Cortex of kidney (tissue), 1 donor: ENCODE results near the gene ISG15.
"Not testable (repeated sequence)": the region's sequence is repeated elsewhere in the genome, so short reads cannot be mapped to it uniquely, and the experiment has no call there.

Experiments used
- DNase-seq: peaks from one replicate; lab custom pipeline; 2025; lab: John Stamatoyannopoulos, UW

Gene ISG15

GRCh38 chr1:1012736-1013104 is 577 bp upstream of the ISG15 start:
- DNase-seq: not testable (repeated sequence)

- DNase-seq: no peak
Observed at GRCh38 chr1:1013922-1014648, 788 bp downstream of the ISG15 start.

DNA sequence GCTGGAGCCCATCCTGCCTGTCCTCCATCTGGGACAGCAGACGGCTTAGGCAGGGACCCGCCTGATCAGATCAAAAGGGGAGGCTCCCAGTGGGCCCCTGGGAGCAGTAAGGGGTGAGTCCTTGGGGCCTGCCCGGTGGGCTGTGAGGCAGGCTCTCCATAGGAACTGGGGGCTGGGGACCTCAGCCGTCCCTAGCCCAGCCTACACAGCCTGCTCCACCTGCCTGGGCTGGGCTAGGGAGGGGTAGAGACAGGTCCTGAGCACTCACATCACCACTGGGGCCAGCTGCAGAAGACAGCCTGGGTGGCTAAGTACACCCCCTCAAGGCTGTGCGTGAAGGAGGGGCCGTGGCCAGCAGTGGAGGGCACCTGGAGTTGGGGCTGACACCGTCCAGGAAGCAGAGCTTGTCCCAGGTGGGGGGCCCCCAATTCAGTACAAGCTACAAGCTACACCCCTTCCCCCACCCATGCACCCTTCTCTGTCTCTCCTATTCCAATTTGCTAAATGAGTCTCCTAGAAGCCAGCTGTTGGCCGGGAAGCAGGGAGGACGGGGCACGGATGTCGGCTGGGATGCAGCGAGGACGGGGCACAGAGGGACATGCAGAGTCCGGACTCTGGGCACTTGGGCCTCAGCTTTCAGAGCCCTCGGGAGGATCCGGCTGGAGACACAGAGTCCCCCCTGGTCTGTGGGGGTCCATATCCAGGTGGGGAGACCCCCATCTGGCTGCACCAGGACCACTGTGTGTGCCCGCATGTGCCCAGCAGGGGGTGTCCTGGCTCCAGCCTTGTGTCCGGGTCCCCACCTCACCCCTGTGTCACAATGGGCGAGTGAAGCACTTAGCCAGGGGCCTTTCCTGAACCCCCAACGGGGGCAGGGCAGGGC is 1.7 kb downstream of the ISG15 start:
- no peak for DNase-seq

DNA sequence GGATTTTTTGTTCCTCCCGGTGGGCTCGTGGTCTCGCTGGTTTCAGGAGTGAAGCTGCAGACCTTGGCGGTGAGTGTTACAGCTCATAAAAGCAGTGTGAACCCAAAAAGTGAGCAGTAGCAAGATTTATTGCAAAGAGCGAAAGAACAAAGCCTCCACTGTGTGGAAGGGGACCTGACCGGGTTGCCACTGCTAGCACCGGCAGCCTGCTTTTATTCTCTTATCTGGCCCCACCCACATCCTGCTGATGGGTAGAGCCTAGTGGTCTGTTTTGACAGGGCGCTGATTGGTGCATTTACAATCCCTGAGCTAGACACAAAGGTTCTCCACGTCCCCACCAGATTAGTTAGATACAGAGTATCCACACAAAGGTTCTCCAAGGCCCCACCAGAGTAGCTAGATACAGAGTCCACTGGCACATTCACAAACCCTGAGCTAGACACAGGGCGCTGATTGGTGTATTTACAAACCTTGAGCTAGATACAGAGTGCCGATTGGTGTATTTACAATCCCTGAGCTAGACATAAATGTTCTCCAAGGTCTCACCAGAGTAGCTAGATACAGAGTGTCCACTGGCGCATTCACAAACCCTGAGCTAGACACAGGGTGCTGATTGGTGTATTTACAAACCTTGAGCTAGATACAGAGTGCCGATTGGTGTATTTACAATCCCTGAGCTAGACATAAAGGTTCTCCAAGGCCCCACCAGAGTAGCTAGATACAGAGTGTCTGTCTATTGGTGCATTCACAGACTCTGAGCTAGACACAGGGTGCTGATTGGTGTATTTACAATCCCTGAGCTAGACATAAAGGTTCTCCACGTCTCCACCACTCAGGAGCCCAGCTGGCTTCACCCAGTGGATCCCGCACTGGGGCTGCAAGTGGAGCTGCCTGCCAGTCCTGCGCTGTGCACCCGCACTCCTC is 4.4 kb downstream of the ISG15 start:
- not testable (repeated sequence) for DNase-seq

DNA sequence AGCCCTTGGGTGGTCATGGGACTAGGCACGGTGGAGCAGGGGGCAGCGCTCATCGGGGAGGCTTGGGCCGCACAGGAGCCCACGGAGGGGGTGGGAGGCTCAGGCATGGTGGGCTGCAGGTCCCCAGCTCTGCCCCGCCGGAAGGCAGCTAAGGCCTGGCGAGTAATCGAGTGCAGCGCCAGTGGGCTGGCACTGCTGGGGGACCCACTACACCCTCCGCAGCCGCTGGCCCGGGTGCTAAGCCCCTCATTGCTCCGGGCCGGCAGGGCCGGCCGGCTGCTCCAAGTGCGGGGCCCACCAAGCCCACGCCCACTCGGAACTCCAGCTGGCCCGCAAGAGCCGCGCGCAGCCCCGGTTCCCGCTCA is 5.0 kb downstream of the ISG15 start:
- DNase-seq: not testable (repeated sequence)

- peak; percentile 69 for DNase-seq
Observed at GRCh38 chr1:1019122-1019999, 6.1 kb downstream of the ISG15 start.

DNA sequence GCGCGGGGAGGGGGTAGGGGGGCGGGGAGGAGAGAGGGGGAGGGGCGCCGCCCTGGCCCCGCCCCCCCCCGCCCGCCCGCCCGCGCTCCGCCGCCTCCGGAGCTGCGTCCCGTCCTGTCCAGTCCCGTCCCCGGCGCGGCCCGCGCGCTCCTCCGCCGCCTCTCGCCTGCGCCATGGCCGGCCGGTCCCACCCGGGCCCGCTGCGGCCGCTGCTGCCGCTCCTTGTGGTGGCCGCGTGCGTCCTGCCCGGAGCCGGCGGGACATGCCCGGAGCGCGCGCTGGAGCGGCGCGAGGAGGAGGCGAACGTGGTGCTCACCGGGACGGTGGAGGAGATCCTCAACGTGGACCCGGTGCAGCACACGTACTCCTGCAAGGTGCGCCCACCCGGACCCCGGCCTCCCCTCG is 6.7 kb downstream of the ISG15 start, which contains the start of gene AGRN:
Gene AGRN (plus strand): TSS at position 121 of the 405 bp plus-strand sequence. CDS start 53 bp downstream, at position 174.
- DNase-seq: no peak

- DNase-seq: no peak
Observed at GRCh38 chr1:1020415-1021009, 7.2 kb downstream of the ISG15 start.

DNA sequence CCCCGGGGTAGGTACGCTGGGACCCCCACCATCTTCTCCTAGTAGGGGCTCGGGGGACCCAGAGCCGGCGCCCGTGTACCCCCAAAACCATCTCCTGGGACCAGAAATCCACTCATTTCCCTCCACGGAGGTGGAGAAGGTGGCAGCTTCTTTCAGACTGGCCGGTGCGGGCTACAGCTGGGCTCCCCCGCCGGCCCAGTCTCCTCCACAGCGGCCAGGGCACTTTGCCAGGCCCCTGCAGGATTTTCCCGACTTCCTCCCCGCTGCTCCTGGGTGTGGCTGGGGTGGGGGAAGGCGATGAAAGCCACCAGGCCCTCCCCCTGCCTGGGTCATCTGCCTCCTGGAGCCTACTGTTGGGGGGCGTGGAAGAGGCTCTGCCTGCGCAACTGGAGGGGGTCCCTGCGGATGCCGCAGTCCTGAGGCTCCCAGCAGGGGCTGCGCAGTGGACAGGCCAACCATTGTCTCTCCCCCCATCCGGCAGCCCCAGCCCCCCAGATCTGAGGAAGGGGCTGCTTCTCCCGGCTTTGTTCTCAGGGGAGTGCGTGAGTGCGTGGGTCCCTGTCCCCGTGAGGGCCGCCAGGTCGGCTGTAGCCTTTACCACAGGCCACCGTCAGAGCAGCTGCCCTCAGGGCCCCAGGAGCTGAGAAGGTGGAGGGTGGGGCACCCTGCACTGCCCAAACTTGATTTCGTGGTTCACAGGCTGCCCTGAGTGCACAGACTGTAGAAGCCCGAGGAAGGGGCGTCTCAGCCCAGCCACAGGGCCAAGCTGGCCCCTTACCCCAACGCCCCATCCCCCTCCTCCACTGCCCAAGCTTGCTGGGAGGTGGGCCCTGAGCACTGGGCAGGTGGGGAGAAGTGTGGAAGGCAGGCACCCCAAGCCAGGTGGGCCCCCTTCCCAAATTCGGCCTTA is 8.0 kb downstream of the ISG15 start:
- DNase-seq: no peak

- DNase-seq: no peak
Observed at GRCh38 chr1:1021920-1022259, 8.6 kb downstream of the ISG15 start.

DNA sequence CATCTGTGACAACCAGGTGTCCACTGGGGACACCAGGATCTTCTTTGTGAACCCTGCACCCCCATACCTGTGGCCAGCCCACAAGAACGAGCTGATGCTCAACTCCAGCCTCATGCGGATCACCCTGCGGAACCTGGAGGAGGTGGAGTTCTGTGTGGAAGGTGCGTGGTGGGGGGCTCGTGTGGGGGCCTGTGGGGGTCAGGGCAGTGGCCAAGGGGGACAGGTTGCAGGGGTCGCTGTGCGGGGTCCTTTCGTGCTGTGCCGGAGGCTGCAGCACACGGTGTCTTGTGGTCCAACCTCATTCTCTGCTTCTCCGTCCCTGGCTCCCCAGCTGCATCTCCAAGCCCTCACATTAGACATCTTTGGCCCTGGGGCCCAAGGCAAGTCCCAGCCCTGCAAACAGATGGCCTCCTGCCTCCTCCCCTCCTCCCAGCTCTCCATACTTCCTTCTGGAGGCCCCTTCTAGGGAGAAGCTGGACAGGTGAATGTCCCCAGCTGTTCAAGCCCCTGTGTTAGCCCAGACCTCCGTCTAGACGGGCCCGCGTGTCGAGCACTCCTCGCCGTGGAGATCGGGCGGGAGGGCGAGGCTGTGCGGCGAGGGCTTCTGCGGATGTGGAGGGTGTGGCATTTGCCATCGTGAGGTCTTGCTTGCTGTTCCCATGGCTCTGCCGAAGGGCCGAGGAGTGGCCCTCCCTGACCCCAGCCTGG is 9.2 kb downstream of the ISG15 start:
- DNase-seq: no peak

DNA sequence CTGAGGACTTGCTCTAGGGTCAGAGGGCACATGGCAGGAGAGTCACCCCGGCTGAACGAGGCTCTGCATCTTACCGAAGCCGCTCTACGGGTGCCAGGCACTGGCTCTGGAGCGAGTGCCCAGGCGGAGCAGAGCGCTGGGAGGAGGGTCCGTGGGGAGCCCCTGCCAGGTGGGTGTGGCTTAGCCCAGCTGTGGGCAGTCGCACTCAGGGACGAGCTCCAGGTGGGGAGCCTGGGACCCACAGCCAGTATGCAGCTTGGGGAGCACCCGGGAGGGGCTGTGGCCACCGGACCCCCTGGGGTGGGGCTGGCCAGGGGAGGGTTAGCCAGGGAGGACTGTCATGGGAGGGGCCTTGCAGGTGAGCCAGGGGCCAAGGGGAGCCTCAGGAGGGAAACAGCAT is 10.4 kb downstream of the ISG15 start:
- no peak for DNase-seq

GRCh38 chr1:1024149-1024770 is 11.0 kb downstream of the ISG15 start:
- DNase-seq: no peak

DNA sequence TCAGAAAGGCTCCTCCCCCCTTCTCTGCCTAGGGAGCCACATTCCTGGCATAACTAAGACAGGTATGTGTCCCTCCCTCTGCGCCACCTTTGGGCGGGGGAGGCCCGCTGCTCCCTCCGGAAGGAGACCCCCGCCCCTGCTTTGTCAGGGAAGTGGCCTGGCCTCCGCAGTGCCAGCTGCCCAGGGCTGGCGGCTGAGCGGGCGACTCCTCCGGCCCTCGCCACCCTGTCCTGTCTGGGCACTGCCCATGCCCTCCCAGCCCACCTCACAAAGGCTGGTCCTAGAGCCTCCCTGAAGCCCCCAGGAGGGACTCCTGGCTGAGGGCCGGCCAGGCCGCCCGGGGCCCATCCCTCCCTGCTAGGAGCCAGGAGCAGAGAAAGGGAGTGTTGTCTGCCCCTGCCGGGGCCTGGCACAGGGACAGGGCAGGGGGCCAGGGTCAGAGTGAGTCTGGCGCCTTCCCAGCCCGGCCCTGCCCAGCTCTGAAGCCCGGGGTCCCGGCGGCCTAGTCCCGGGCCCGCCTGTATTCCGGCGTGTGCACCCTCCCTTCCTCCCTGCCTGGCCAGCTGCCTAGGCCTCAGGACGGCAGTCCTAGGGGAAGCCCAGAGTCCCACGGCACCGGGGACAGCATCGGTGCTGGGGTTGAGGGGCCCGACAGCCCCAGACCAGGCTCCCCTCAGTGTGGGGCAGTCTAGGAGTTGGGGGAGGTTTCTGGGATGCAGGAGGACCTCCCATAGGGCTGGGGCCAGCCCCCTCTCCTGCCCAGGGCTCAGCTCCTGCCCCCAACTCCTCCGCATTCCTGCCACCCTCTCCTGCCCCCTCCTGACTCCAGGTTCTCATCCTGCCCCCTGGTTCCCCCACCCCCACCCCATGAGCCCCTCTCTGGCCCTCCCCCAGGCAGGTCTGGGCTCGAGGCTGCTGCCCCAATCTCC is 11.7 kb downstream of the ISG15 start:
- DNase-seq: no peak

- no peak for DNase-seq
Observed at GRCh38 chr1:1025730-1026129, 12.4 kb downstream of the ISG15 start.

DNA sequence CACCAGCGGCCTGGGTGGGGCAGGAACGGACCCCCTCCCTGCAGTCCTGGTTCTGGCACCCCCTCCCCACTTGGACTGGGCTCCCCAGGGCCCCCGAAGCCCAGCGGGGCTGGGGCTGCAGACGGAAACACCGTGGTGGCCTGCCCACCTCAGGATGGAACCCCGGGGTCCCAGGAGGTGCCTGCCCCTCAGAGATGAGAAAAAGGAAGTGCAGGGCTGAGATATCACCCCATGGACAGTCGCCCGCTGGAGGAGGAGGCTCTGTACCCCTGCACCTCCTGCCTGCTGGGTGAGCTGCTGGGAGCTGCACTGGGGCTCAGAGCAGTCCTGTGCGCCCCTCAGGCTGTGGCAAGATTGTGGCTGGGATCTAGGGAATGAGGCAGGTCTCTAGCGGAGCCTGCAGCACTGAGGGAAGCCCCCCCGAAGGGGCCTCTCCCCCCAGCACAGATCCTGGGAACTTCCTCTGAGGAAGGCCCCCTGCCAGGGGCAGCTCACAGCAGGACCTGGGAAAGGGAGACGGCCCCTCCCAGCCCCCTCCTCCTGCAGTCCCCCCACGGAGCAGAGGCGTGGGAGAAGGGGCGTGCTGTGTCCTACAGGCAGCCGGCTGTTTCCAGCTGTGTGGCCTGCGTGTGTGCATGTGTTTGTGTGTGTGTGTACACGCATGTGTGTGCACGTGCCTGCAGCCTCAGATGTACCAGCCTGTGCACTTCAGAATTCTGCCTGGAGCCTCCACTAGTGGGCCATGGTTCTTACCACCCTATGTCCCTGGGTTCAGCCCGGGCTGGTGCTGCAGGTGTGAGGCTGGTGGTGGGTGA is 13.5 kb downstream of the ISG15 start:
- no peak for DNase-seq

DNA sequence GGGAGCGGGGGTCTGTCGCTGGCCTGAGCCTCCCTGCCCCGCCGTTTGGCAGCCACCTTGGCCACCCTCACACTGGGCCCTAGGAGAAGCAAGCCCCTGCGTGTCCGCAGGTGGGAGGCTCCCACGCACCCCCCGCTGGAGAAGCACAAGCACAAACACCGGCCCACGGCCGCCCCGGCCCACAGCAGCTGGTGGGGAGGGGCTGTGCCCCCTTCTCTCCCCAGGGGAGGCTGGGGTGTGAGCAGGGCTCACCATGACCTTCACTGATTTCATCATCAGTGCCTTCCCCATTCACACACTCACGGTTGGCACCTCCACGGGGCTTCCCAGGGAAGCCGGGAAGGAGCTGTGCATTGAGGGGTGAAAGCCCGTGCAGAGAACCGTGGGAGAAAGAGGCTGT is 14.5 kb downstream of the ISG15 start:
- DNase-seq: no peak
